ENCODE measurements around the gene SIGLEC14.

Gene SIGLEC14

GRCh38 chr19:51610576-51610975 lies 36.0 kb downstream of the SIGLEC14 start:
- DNase-seq = no peak

- no peak for DNase-seq
Observed at GRCh38 chr19:51607920-51608562, 38.6 kb downstream of the SIGLEC14 start.

- DNase-seq = no peak
Observed at GRCh38 chr19:51607077-51607476, 39.5 kb downstream of the SIGLEC14 start.

- DNase-seq = no peak
Observed at GRCh38 chr19:51602189-51602854, 44.3 kb downstream of the SIGLEC14 start.

GRCh38 chr19:51600940-51601580 lies 45.6 kb downstream of the SIGLEC14 start:
- peak in 1 of 2 experiments; percentile 33 for DNase-seq

DNA sequence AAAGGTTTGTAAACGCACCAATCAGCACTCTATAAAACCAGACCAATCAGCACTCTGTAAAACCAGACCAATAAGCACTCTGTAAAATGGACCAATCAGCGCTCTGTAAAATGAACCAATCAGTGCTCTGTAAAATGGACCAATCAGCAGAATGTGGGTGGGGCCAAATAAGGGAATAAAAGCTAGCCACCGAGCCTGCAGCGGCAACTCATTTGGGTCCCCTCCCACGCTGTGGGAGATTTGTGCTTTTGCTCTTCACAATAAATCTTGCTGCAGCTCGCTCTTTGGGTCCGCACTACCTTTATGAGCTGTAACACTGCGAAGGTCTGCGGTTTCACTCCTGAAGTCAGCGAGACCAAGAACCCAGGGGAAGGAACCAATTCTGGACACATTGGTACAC lies 47.5 kb downstream of the SIGLEC14 start:
- no peak for DNase-seq

- DNase-seq = no peak
Observed at GRCh38 chr19:51598159-51598915, 48.3 kb downstream of the SIGLEC14 start.

DNA sequence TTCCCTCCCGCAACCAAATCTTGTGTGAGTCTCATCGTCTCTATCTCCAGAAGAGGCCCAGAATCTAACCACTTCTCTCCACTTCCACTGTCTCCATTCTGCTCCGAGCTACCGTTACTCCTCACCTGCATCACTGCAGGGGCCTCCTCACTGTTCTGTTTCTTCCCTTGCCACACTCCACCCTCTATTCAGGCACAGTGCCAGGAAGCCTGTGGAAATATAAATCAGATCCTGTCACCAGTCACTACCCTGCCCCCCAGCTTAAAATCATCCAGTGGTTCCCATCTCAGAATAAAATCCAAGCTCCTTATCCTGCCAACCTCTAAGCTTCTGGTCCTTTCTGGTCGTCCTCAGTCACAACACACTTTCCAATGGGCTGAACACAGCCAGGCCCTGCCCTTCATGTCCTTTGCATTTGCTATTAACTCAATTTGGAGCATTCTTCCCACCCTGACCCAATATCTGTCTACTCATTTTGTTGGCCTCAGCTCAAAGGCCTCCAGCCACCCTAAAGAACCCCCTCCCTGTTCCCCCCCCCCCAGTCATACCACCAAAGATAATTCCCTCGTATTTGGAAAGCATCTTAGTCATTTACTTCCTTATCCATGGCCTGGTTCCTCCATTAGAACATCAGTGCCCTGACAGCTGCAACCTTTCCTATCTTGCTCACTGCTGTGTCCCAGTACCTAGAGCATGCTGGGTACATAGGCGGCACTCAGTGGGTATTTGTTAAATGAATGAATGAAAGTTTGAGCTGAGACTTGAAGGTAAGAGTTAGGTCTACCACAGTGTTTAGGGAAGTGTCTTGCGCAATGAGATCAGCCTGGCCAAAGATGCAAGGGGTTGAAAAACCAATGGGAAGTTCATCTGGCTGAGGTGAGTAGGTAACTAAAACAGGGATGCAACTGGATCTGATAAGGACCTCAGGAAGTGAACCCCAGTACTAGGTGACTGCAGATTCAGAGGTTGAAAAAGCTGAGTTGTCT lies 51.1 kb downstream of the SIGLEC14 start:
- DNase-seq = no peak

DNA sequence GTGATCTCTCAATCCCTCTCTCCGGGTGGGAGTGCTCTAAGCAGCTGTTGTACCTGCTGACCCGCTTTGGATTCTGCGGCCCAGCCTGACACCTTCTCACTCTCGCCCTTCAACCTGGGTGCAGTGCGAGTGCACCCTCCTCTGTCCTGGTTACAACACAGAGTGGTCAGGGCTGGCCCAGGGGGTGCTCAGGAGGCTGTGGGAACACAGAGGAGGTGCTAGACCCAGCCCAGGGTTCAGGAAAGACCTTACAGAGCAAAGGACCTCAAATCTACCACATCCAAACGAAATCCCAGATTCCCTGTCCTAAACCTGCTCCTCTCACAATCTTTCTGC lies 51.9 kb downstream of the SIGLEC14 start:
- DNase-seq = no peak

DNA sequence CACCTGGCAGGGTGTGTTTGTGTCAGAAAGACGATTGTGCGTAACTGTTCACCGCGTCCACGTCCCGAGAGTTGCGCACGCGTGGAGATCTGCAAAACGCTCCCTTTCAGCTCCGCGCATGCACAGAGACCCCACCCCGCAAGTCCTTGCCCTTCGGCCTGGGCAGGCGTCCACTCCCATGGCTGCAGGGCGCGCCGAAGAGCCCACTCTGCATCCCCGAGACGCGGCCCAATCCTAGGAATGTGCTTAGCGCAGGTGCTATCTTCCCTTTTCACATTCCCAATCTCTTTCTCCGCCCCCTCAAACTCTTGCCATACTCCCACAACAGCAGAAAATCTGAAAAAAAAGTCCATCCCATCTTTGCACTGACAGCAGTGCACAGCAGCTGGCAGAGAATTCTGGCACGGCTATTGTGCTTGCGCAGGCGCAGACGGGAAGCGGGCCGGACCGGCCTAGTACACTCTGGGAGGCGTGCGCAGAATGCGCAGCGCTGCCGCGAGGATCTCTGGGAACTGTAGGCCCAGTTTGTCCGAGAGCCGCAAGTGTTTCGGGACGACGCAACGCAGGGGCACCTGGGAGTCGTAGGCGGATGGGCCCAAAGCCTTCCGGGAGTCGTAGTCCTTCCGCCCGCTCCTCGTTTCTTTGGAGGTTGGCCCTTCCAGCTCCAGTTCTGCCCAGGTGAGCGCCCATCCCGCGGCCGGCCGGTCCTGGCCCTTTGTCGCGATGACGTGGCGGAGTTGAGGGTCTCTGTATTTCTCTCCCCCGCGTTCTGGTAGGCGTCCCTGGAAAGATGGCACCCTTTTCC lies 52.5 kb downstream of the SIGLEC14 start:
- DNase-seq = peak; percentile 95 to 99

- DNase-seq = no peak
Observed at GRCh38 chr19:51593138-51593890, 53.3 kb downstream of the SIGLEC14 start.
